Measurements from ENCODE around the gene BTBD16. TPM values are rescaled to one million over a fixed set of nuclear protein-coding genes. Genes with fewer than 3 reads are reported as not detected.

The BTBD16 gene
- total RNA-seq, 4 donors from 2014 or later: not detected

- H3K4me3 ChIP-seq: no peak overlapping the region
- DNase-seq: no peak
- peaks cover 6 to 9% (median 9%) of the 10 kb centered on the region in 4 donors for H3K4me1 ChIP-seq
- intact Hi-C loops (cut with DNase I; ENCODE audit: low total_unique reads) (no loop called here), in situ Hi-C loops (cut with MboI; ENCODE audit: low pct_ligation_motif_present in 1 of 4, low pct_unique_long_range_greater_than_20kb in 1 of 4, low sequenced_read_pairs in 3 of 4) (no loop called here)
- H3K27ac ChIP-seq: no peak overlapping the region
- no peaks in the 10 kb centered on the region for H3K36me3 ChIP-seq
- no peaks in the 10 kb centered on the region for H3K27me3 ChIP-seq
- TF ChIP-seq CTCF (IDR thresholded peaks at IDR 0.05) (no peak), EP300 (IDR thresholded peaks at IDR 0.05; ENCODE audit: low read depth) (no peak), POLR2A (IDR thresholded peaks at IDR 0.05) (no peak), POLR2AphosphoS5 (IDR thresholded peaks at IDR 0.05) (no peak)
- H3K9me3 ChIP-seq: no peaks in the 10 kb centered on the region
- WGBS, 2 donors (ENCODE audit: low coverage in 1 of 2): 79 to 86% methylated on average over 2 to 13 of the region's 13 CpGs
Observed at GRCh38 chr10:122368502-122369254, 97.6 kb downstream of the BTBD16 start.

- H3K27ac ChIP-seq: peak overlapping the region; percentile 97 to 100 (median 98)
- H3K4me3 ChIP-seq: no peak overlapping the region
- no peak for DNase-seq
- no peaks in the 10 kb centered on the region for H3K9me3 ChIP-seq
- intact Hi-C loops (cut with DNase I; ENCODE audit: low total_unique reads): no loop called here
- in situ Hi-C loops (cut with MboI; ENCODE audit: low pct_ligation_motif_present in 1 of 4, low pct_unique_long_range_greater_than_20kb in 1 of 4, low sequenced_read_pairs in 3 of 4): no loop called here
- H3K4me1 ChIP-seq: peaks cover 14 to 27% (median 21%) of the 10 kb centered on the region in 4 donors
- H3K36me3 ChIP-seq: no peaks in the 10 kb centered on the region
- no peaks in the 10 kb centered on the region for H3K27me3 ChIP-seq
- 56 to 63% methylated on average over 1 to 4 of the region's 4 CpGs for WGBS, 2 donors (ENCODE audit: low coverage in 1 of 2)
- no peak for TF ChIP-seq EP300 (IDR thresholded peaks at IDR 0.05; ENCODE audit: low read depth)
- TF ChIP-seq POLR2AphosphoS5 (IDR thresholded peaks at IDR 0.05): no peak
- TF ChIP-seq POLR2A (IDR thresholded peaks at IDR 0.05): no peak
- no peak for TF ChIP-seq CTCF (IDR thresholded peaks at IDR 0.05)
Observed at GRCh38 chr10:122373108-122373507, 102.0 kb downstream of the BTBD16 start.

- Histone ChIP-seq H3K4me3 (peak overlapping the region; percentile 23 to 97 (median 71)), H3K27me3 (no peaks in the 10 kb centered on the region), H3K36me3 (no peaks in the 10 kb centered on the region), H3K27ac (peak overlapping the region; percentile 97 to 100 (median 98)), H3K4me1 (peaks cover 14 to 27% (median 21%) of the 10 kb centered on the region in 4 donors), H3K9me3 (no peaks in the 10 kb centered on the region)
- WGBS, 2 donors (ENCODE audit: low coverage in 1 of 2): 6 to 10% methylated on average over 9 to 13 of the region's 13 CpGs
- no peak for TF ChIP-seq CTCF (IDR thresholded peaks at IDR 0.05)
- no peak for TF ChIP-seq EP300 (IDR thresholded peaks at IDR 0.05; ENCODE audit: low read depth)
- TF ChIP-seq POLR2AphosphoS5 (IDR thresholded peaks at IDR 0.05): no peak
- no peak for TF ChIP-seq POLR2A (IDR thresholded peaks at IDR 0.05)
- peak; percentile 17 for DNase-seq
- intact Hi-C loops (cut with DNase I; ENCODE audit: low total_unique reads): no loop called here
- in situ Hi-C loops (cut with MboI; ENCODE audit: low pct_ligation_motif_present in 1 of 4, low pct_unique_long_range_greater_than_20kb in 1 of 4, low sequenced_read_pairs in 3 of 4): no loop called here
Observed at GRCh38 chr10:122373721-122374120, 102.6 kb downstream of the BTBD16 start.

- intact Hi-C loops (cut with DNase I; ENCODE audit: low total_unique reads): no loop called here
- in situ Hi-C loops (cut with MboI; ENCODE audit: low pct_ligation_motif_present in 1 of 4, low pct_unique_long_range_greater_than_20kb in 1 of 4, low sequenced_read_pairs in 3 of 4): no loop called here
- H3K4me3 ChIP-seq: peak within 1 kb of the TSS; percentile 68 to 97 (median 74)
- H3K36me3 ChIP-seq: no peaks in the 10 kb centered on the region
- H3K27ac ChIP-seq: peak within 1 kb of the TSS; percentile 97 to 100 (median 98)
- WGBS, 2 donors (ENCODE audit: low coverage in 1 of 2): 1 to 13% methylated on average over 8 to 9 of the region's 71 CpGs
- TF ChIP-seq CTCF (IDR thresholded peaks at IDR 0.05) (peak in 2 of 5 experiments; percentile 7 to 14), EP300 (IDR thresholded peaks at IDR 0.05; ENCODE audit: low read depth) (no peak), POLR2AphosphoS5 (IDR thresholded peaks at IDR 0.05) (peak; percentile 66 to 83 (median 81)), POLR2A (IDR thresholded peaks at IDR 0.05) (no peak)
- H3K27me3 ChIP-seq: no peaks in the 10 kb centered on the region
- no peaks in the 10 kb centered on the region for H3K9me3 ChIP-seq
- peak; percentile 95 for DNase-seq
- peaks cover 14 to 27% (median 21%) of the 10 kb centered on the region in 4 donors for H3K4me1 ChIP-seq
Observed at GRCh38 chr10:122374237-122374858, 103.3 kb downstream of the BTBD16 start, which contains the start of gene PLEKHA1. TSS of gene PLEKHA1 (plus strand) at chr10:122374708. CDS start at chr10:122393201, 18,493 bp downstream.

All from transverse colon (tissue), 4 donors.